AG10803 (cell line): ENCODE measurements around the gene VWA3A.
"Not testable (repeated sequence)": the region's sequence is repeated elsewhere in the genome, so short reads cannot be mapped to it uniquely, and the experiment has no call there.

Experiments used
- DNase-seq: peaks from one replicate; pipeline ENCODE4 v3.0.0; 2010; ENCODE audit warnings: low read depth
- H3K4me3 ChIP-seq: 2 replicates; pipeline ENCODE4 v1.5.1; 2011; ENCODE audit warnings: mild to moderate bottlenecking, low read length, control low read depth
- CTCF ChIP-seq: conservative IDR thresholded peaks from 2 replicates; pipeline ENCODE4 v1.5.1; 2011; ENCODE audit warnings: mild to moderate bottlenecking, low read length, control low read depth, inconsistent platforms

The VWA3A gene

DNA sequence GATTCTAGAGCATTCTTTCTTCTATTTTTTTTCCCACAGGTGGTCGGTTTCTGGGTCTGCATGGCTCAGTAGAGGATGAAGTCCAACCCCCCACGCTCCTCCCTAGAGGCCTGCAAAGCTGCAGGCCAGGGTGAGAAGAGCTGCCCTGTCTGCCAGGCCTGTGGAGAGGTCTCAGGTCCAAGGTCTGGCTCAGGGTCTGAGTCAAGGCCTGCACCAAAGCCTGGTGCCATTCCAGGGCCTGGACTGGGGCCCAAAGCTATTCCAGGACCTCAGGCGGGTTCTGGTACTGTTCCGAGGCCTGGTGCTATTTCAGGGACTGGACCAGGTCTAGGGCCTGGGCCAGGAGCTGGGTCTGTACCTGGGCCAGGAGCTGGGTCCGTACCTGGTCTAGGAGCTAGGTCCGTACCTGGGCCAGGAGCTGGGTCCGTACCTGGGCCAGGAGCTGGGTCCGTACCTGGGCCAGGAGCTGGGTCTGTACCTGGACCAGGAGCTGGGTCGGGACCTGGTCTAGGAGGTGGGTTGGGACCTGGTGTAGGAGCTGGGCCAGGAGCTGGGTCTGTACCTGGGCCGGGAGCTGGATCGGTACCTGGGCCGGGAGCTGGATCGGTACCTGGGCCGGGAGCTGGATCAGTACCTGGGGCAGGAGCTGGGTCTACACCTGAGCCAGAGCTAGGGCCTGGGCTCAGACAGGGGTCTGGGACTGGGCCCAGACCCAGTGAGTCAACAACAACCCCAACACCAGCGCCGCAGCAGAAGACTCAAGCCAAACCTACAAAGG is 73.4 kb downstream of the VWA3A start:
- H3K4me3 ChIP-seq, result no peak overlapping the region
- no peak for DNase-seq
- TF ChIP-seq CTCF, result no peak

DNA sequence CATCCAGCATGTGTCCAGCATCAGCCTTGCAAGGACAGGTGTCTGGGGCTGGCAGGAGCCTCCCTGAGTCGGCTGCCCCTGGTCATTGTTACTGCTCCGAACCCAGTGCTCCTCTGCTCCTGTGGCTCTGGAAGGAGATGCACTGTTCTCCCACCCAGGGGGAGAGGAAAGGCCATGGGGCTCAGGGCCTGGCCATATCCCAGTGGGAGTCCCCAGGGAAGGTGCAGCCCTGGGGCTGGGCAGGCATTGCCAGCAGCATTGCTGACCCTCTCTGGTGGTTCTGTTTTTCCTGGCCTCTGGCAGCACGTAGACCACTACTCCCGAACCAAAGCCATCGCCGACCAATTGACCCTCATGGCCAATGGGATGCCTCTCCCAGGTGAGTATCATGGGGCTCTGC is 79.6 kb downstream of the VWA3A start:
- TF ChIP-seq CTCF, result no peak
- DNase-seq, result no peak
- no peak overlapping the region for H3K4me3 ChIP-seq

GRCh38 chr16:22172642-22173041 is 80.3 kb downstream of the VWA3A start:
- H3K4me3 ChIP-seq, result not testable (repeated sequence)

GRCh38 chr16:22174642-22175041 is 82.3 kb downstream of the VWA3A start:
- no peak for DNase-seq
- TF ChIP-seq CTCF, result no peak

More at GRCh38 chr16:22172642-22173041, 80.3 kb downstream of the VWA3A start:
- not testable (repeated sequence) for DNase-seq

DNA sequence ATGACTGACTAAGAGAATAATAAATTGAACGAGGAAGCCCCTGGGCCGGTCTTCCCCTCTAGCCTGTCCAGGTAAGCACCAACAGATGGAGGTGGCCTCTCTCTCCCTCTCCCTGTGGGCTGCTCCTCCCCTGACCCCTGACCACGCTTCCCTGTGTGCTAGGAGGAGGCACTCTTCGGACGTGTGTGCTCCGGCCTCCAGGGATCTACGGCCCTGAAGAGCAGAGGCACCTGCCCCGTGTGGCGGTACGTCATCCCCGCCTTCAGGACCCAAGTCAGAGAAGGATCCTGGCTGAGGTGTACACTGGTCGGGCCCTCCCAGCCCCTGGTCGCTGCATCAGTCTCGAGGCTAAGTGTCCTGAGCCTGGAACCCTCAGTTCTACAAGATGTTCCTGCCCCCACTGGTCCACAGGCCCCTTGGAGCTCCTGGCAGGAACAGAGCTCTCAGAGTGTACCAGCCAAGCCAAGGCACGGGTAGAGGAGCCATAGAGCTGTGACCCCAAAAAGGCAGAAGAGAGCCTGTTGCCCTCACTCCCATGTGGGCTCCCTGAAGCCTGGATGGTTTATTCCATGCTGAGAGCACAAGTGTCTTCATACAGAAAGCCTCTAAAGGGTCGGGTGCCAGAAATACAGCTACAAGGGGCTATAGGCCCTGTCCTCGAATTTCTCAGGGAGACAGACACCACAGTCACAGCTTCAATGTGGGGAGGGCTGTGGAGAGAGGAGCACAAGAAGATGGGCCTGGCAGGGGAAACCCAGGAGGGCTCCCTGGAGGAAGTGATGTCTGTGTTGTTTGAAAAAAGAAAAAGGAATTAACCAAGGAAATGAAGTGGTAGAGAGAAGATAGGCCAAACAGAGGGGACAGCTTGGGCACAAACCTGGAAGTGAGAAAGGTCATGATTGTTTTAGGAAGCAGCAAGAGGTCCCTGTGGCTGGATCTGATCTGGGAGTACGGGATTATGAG is 85.9 kb downstream of the VWA3A start:
- DNase-seq, result no peak
- TF ChIP-seq CTCF, result no peak
- H3K4me3 ChIP-seq, result no peak overlapping the region

More at GRCh38 chr16:22174642-22175041, 82.3 kb downstream of the VWA3A start:
- H3K4me3 ChIP-seq, result no peak overlapping the region

GRCh38 chr16:22181426-22181825 is 89.1 kb downstream of the VWA3A start:
- TF ChIP-seq CTCF, result no peak
- no peak overlapping the region for H3K4me3 ChIP-seq
- DNase-seq, result no peak

GRCh38 chr16:22181843-22182242 is 89.5 kb downstream of the VWA3A start:
- H3K4me3 ChIP-seq, result no peak overlapping the region
- no peak for TF ChIP-seq CTCF
- no peak for DNase-seq
